K562 (cell line): Measurements from ENCODE around the gene PTGES3L. TPM values are rescaled to one million over a fixed set of nuclear protein-coding genes. Genes with fewer than 3 reads are reported as not detected.

ENCODE experiments used
- MXI1 ChIP-seq: IDR thresholded peaks from 2 replicates; pipeline ENCODE4 v1.6.1; 2011; ENCODE audit warnings: low read depth, mild to moderate bottlenecking, improper control_type of control experiment, low read length
- NBN ChIP-seq: fragments of 450-650 bp; IDR thresholded peaks from 2 replicates; pipeline ENCODE4 v1.6.1; 2016; ENCODE audit warnings: low read depth, mild to moderate bottlenecking
- RBM34 ChIP-seq: fragments of 200-400 bp; formaldehyde crosslinking; IDR thresholded peaks from 2 replicates; pipeline ENCODE4 v1.6.1; 2018; ENCODE audit warnings: low read length, borderline replicate concordance; ENCODE audit not compliant: insufficient read depth
- ZNF41 ChIP-seq: fragments of 250-450 bp; sonication (Bioruptor Pico); conservative IDR thresholded peaks from 2 replicates; pipeline ENCODE4 v1.4.0; 2020; ENCODE audit warnings: mild to moderate bottlenecking
- polyA plus RNA-seq, 8 experiments: library from polyadenylated mRNA; depleted of rRNA in 4 of 8; stranded (reverse) in 5 of 8; unstranded in 3 of 8; fragments of >200 nt; fragmentation: Nextera tagmentation in 2 of 8; fragmentation: Illumina TruSeq in 1 of 8; extraction: Ambion mirVana in 2 of 8; extraction: Trizol in 1 of 8; gene quantifications; 2 replicates each; pipeline versions ENCODE4 v1.2.1 to v1.2.3, GENCODE V29; 2011 to 2014; ENCODE audit warnings: inconsistent platforms in 1 of 8, missing spikeins in 1 of 8
- total RNA-seq, 7 experiments: library from RNA; depleted of rRNA in 6 of 7; stranded (reverse); fragments of >200 nt in 6 of 7; fragmentation: Illumina TruSeq in 2 of 7; extraction: Trizol in 2 of 7; gene quantifications; 2 replicates each; pipeline versions ENCODE4 v1.2.1 to v1.2.3, GENCODE V29; 2011 to 2021; ENCODE audit warnings: low replicate concordance in 1 of 7
- TF ChIP-seq, protein P1 (sequence below): fragments of 450-650 bp; IDR thresholded peaks from 2 replicates; pipeline ENCODE4 v1.7.1; 2018; ENCODE audit warnings: mild to moderate bottlenecking, low read depth; ENCODE audit not compliant: partially characterized antibody
- TF ChIP-seq, protein P2 (sequence below): fragments of 450-650 bp; IDR thresholded peaks from 2 replicates; pipeline ENCODE4 v1.6.1; 2016
- TF ChIP-seq, protein P3 (sequence below): fragments of 250-450 bp; sonication (Bioruptor Pico); IDR thresholded peaks from 2 replicates; pipeline ENCODE4 v1.8.0; 2021; ENCODE audit warnings: moderate library complexity, mild to moderate bottlenecking, inconsistent platforms
- TF ChIP-seq, protein P4 (sequence below), 2 experiments: fragments of 200-800 bp in 1 of 2; sonication (Bioruptor generic) in 1 of 2; sonication (generic) in 1 of 2; formaldehyde crosslinking in 1 of 2; IDR thresholded peaks in 1 of 2; conservative IDR thresholded peaks in 1 of 2; 2 replicates each; pipeline versions ENCODE4 v1.5.0 to v1.6.1; 2016 to 2020; ENCODE audit warnings: missing compliant biosample characterization in 1 of 2, missing genetic modification characterization in 1 of 2, missing genetic modification reagents in 1 of 2
- TF ChIP-seq, protein P5 (sequence below): fragments of 450-650 bp; IDR thresholded peaks from 2 replicates; pipeline ENCODE4 v1.6.1; 2017; ENCODE audit warnings: antibody characterized with exemption
- TF ChIP-seq, protein P6 (sequence below): fragments of 250-450 bp; sonication (Bioruptor Pico); IDR thresholded peaks from 2 replicates; pipeline ENCODE4 v1.5.0; 2021
- TF ChIP-seq, protein P7 (sequence below), 2 experiments: fragments of 250-450 bp in 1 of 2; fragments of 450-650 bp in 1 of 2; sonication (Bioruptor Pico) in 1 of 2; IDR thresholded peaks; 2 replicates each; pipeline versions ENCODE4 v1.6.1 to v1.8.0; 2016 to 2021; ENCODE audit warnings: mild to moderate bottlenecking in 2 of 2, moderate library complexity in 2 of 2, missing compliant biosample characterization in 1 of 2, missing genetic modification characterization in 1 of 2

PTGES3L gene
- total and polyA plus RNA-seq, 9 of the 15 experiments (the other 6 are each of a cell fraction or from before 2014, with no cell fraction given) = 6.0 to 16.0 (median 9.6) TPM

DNA sequence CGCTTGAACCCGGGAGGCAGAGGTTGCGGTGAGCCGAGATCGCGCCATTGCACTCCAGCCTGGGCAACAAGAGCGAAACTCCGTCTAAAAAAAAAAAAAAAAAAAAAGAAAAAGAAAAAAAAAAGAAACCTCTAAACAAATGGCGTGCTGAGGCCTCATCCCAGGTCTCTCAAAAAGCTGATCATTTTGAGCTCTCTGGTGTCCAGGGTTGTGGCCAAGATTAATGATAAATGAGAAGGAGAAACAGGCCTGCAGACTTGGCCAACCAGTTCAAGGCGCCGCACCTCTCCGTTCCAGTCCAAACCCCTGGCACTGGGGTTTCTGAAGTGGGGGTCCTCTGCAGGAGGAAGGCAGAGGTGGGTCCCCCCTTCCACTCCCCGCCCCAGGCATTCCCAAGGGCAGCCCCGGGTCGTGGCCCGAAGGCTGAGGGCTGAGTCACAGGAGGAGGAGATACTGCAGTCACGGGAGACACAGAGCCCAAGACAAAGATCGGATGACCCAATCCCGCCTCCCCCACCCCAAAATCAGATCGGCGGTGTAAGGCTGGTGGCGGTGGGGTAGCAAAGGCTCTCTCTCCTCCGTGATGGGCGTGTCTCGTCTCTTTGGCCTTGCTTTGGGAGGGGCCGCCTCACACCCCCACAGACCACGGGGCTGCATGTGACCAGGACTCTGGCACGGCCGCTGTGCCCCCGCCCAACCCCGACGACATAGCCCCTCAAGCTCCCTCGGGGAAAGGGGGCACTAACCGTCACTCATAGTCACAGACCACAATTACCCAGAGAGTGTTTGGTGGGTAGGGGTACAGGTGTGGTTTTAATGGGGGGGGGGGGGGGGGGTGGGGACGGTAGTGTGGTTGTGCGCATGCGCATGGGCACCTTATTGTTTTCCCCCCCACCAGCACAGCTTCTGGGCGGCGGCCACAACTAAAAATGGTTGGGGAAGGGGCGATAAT, 41.2 kb upstream of the PTGES3L start (continued):
- TF ChIP-seq, protein P1, sequence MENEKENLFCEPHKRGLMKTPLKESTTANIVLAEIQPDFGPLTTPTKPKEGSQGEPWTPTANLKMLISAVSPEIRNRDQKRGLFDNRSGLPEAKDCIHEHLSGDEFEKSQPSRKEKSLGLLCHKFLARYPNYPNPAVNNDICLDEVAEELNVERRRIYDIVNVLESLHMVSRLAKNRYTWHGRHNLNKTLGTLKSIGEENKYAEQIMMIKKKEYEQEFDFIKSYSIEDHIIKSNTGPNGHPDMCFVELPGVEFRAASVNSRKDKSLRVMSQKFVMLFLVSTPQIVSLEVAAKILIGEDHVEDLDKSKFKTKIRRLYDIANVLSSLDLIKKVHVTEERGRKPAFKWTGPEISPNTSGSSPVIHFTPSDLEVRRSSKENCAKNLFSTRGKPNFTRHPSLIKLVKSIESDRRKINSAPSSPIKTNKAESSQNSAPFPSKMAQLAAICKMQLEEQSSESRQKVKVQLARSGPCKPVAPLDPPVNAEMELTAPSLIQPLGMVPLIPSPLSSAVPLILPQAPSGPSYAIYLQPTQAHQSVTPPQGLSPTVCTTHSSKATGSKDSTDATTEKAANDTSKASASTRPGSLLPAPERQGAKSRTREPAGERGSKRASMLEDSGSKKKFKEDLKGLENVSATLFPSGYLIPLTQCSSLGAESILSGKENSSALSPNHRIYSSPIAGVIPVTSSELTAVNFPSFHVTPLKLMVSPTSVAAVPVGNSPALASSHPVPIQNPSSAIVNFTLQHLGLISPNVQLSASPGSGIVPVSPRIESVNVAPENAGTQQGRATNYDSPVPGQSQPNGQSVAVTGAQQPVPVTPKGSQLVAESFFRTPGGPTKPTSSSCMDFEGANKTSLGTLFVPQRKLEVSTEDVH = no peak
- TF ChIP-seq, protein P2, sequence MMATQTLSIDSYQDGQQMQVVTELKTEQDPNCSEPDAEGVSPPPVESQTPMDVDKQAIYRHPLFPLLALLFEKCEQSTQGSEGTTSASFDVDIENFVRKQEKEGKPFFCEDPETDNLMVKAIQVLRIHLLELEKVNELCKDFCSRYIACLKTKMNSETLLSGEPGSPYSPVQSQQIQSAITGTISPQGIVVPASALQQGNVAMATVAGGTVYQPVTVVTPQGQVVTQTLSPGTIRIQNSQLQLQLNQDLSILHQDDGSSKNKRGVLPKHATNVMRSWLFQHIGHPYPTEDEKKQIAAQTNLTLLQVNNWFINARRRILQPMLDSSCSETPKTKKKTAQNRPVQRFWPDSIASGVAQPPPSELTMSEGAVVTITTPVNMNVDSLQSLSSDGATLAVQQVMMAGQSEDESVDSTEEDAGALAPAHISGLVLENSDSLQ = peak; percentile 86
- 0 out of 2 replicates have a peak, but pooled peaks have one; percentile 53 for TF ChIP-seq MXI1
- TF ChIP-seq, protein P3, sequence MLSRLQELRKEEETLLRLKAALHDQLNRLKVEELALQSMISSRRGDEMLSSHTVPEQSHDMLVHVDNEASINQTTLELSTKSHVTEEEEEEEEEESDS (CRISPR knock-in tag) = no peak
- no peak for TF ChIP-seq RBM34
- TF ChIP-seq, protein P4, sequence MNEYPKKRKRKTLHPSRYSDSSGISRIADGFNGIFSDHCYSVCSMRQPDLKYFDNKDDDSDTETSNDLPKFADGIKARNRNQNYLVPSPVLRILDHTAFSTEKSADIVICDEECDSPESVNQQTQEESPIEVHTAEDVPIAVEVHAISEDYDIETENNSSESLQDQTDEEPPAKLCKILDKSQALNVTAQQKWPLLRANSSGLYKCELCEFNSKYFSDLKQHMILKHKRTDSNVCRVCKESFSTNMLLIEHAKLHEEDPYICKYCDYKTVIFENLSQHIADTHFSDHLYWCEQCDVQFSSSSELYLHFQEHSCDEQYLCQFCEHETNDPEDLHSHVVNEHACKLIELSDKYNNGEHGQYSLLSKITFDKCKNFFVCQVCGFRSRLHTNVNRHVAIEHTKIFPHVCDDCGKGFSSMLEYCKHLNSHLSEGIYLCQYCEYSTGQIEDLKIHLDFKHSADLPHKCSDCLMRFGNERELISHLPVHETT (CRISPR knock-in tag; conservative IDR thresholded peaks at IDR 0.05 in 1 of 2, IDR thresholded peaks at IDR 0.05 in 1 of 2) = peak in 1 of 2 experiments; percentile 60; a peak in 1 of 4 replicates
- TF ChIP-seq, protein P5, sequence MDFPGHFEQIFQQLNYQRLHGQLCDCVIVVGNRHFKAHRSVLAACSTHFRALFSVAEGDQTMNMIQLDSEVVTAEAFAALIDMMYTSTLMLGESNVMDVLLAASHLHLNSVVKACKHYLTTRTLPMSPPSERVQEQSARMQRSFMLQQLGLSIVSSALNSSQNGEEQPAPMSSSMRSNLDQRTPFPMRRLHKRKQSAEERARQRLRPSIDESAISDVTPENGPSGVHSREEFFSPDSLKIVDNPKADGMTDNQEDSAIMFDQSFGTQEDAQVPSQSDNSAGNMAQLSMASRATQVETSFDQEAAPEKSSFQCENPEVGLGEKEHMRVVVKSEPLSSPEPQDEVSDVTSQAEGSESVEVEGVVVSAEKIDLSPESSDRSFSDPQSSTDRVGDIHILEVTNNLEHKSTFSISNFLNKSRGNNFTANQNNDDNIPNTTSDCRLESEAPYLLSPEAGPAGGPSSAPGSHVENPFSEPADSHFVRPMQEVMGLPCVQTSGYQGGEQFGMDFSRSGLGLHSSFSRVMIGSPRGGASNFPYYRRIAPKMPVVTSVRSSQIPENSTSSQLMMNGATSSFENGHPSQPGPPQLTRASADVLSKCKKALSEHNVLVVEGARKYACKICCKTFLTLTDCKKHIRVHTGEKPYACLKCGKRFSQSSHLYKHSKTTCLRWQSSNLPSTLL = no peak
- TF ChIP-seq, protein P6, sequence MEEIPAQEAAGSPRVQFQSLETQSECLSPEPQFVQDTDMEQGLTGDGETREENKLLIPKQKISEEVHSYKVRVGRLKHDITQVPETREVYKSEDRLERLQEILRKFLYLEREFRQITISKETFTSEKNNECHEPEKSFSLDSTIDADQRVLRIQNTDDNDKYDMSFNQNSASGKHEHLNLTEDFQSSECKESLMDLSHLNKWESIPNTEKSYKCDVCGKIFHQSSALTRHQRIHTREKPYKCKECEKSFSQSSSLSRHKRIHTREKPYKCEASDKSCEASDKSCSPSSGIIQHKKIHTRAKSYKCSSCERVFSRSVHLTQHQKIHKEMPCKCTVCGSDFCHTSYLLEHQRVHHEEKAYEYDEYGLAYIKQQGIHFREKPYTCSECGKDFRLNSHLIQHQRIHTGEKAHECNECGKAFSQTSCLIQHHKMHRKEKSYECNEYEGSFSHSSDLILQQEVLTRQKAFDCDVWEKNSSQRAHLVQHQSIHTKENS = no peak
- TF ChIP-seq, protein P7, sequence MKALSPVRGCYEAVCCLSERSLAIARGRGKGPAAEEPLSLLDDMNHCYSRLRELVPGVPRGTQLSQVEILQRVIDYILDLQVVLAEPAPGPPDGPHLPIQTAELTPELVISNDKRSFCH (CRISPR knock-in tag; IDR thresholded peaks at IDR 0.05) = no peak
- TF ChIP-seq, protein P7 (tag; IDR thresholded peaks at IDR 0.05) = 0 out of 2 replicates have a peak, but pooled peaks have one; percentile 28
- TF ChIP-seq NBN = 0 out of 2 replicates have a peak, but pooled peaks have one; percentile 74
- no peak for TF ChIP-seq ZNF41
